NCI-H146 (cell line): ENCODE data around the gene ZNF385D.
A peak's percentile ranks its signal among the peaks of the same experiment; 100 is the strongest.
"Not testable (repeated sequence)": the region's sequence is repeated elsewhere in the genome, so short reads cannot be mapped to it uniquely, and the experiment has no call there.

Experiments
- DNase-seq: peaks from one replicate; lab custom pipeline; 2025; lab: John Stamatoyannopoulos, UW

Gene ZNF385D

DNA sequence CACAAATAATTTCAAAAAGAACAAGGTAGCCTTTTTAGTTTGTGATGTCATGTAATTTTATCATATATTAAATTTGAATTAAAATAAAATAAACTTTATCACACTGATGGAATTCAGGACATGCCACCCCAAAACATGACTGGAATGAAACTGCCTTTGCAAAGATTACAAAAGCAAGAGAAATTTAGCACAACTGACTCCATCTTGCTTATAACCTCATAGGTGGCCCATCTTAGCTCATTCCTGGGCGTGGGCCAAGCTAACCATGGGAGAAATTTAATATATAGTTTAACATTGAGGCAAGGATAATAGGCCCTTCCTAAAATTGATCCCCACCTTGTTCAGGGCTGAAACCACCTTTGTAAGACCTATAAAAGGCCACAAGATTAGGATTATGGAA is 235.6 kb downstream of the ZNF385D start:
- no peak for DNase-seq

DNA sequence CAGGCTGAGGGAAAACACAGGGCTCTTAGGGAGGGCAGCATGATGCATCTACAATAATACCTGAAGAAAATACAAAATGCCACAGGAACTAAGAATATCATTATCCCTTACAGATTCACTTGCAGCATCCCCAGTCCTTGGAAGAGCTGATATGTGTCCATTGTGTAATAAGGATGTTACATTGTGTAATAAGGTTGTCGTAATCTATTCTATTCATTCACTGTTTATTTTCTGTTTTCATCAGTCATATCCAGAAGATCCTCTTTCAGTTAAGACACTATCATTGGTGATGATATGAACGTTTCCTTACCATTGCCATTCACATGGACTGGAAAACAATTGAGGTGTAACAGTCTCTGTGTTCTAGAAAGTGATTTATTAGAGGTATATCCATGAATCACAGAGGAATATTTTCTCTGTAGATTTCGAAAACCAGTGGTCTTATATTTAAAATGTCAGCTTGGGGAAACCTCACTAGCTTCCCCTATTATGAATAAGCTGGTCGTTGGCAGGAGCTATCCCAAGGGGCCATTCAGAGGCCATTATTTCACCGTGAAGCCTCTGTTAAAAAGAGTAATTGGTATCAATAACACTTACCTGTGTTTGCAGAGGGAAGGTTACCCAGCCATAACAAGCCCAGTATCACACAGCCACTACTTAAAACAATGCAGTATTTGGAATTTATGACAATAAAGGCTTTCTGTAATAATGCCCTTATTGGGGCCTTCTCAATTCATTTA is 241.1 kb downstream of the ZNF385D start:
- no peak for DNase-seq

DNA sequence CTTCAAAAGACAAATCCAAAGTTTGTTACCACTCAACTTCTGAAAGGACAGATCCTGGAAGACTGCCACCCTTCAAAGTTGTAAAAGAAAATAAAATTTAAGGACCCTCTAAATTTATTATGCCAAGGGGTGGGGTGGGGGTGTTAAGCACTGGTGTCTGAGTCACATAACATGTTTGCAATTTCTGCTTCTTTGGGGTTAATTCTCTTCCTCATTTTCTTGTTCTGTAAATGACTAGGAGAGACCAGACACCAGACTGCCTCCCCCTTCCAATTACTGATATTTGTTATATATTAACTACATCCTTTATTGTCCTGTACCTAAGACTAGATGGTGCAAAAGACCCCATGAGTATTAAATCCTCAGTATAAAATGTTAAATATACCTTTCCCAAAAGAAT is 242.8 kb downstream of the ZNF385D start:
- DNase-seq = no peak

DNA sequence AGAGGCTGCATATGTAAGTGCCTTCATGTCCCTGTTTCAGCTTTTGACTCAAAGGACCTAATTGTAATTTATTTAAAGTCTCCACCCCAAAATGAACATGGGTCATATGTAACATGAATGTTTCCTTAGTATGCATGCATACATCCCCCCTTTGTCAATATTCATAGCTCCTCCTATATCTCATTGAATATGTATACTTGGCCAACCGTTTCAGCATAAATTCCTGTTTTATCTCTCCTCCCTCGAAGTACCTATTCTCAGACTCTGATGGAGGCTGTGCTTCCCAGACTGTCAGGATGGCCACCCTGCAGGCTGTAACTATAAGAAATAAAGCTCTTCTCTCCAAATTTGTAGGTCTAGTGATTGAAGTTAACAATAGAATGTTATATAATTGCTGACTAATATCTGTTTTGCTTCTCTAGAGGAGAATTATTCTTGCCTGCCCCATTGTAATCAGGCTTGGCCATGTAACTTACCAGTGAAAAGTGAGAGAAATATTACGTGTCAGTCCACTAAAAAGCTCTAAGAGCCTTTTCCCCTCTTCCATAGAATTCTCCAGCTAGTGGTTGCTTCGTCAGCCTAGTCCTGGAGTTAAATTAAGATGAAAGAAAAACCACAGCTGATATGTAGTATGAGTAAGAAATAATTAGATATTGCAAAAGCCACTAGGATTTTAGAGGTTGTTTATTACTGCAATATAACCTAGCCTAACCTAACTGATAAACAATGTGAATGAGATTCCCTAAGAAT is 245.1 kb downstream of the ZNF385D start:
- no peak for DNase-seq

DNA sequence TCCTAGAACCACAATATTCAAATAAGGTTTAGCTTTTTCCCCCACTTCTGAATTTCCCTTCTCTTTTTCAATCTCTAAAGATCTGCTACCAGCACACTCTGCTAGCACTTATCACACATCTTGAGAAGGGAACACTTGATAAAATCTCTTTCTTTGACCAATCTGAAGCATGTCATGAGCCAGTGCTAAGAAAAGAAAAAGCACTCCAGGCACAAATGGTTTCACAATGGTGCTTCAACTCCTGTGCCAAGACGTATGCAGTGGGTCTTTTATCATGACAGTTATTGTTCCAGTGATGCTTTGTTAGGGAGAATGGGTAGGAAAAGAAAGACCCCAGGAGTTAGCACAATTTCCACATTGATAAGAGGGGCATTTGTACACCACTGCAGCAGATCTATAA is 248.4 kb downstream of the ZNF385D start:
- DNase-seq = no peak

DNA sequence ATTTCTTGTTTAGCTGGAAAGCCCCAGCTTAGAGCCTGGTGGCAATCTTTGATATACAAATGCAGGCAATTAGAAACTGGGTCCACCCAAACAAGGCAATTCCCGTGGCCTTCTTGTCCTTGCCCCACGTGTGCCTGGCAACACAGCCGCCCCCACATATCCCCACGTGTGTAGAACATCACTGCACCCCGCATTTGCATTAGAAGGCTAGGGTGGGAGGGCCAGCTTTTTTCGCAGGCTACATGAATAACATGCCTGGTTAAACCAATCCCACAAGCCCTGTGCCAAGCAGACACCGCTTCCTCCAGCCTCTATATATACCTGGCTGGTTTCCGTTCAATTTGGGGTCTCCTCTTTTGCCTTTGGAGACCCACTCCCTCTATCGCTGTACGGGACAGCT is 250.2 kb downstream of the ZNF385D start:
- no peak for DNase-seq

DNA sequence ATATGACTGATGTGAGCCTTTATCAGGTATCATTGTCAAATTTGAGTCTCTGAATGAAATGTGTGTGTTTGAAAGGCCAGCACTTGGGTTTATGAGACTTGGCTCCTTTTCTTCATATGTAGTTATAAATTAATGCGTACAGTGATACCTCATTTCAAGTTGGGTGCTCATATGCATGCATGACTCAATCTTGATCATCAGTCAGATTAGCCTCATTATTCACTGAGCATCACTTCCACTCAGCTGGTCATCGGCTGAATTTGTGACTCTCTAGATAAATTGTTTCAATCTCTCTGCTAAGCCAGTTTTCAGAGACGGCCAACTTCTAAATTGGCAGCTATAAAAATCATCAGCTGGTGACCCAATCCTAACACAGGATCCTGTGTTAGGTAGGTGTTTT is 260.3 kb downstream of the ZNF385D start:
- not testable (repeated sequence) for DNase-seq

DNA sequence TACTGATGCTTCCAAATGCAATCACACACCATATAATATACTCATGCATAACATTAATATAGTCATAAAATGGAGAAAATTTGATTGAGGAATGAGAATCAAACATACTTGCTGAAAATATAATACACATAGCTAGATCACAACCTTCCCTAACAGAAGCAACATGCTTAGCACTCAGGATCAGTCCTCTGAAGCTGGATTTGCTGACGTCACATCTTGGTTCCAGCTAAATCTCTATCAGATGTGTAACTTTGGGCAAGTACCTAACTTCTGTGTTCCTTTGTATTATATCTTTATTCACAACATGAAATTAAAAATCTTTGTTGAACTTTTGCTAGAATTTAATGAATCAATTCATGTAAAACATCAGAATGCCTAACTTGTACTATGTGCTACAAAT is 263.5 kb downstream of the ZNF385D start:
- DNase-seq = no peak

DNA sequence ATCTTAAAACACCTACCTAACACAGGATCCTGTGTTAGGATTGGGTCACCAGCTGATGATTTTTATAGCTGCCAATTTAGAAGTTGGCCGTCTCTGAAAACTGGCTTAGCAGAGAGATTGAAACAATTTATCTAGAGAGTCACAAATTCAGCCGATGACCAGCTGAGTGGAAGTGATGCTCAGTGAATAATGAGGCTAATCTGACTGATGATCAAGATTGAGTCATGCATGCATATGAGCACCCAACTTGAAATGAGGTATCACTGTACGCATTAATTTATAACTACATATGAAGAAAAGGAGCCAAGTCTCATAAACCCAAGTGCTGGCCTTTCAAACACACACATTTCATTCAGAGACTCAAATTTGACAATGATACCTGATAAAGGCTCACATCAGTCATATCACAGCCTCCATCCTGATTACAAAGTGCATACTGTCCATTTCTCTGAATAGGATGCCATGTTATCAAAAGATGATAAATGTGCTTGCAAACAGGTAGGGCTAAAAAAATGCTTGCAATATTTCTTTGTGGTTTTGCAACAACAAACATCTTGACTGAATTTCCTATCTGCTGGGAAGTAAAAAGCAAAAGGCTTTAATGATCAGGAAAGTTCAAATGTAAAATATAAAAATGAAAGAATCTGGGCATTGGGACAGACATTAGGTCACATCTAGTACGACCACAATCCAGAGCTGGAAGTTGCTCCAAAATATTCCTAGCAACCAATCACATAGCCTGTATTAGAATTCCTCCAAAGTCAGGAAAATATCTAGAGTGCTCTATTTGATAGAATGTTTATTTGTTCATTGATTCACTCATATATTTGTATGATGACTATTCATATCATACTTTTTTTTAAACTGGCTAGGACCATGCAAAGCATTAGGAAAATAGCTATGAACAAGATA is 264.7 kb downstream of the ZNF385D start:
- not testable (repeated sequence) for DNase-seq

DNA sequence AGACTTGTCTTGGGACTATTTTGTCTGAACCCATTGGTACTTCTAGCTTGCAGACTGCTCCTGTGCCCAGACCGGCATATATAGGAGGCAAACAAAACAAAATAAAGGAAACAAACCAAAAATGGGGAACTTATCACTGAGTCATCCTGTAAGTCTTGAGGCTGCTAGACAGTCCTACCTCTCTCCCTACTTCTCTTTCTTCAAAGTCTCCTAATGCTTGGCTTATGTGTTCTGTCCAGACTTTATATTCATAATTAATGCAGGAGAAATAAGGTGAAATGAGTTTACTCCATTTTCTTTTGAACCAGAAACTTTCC is 266.2 kb downstream of the ZNF385D start:
- no peak for DNase-seq

DNA sequence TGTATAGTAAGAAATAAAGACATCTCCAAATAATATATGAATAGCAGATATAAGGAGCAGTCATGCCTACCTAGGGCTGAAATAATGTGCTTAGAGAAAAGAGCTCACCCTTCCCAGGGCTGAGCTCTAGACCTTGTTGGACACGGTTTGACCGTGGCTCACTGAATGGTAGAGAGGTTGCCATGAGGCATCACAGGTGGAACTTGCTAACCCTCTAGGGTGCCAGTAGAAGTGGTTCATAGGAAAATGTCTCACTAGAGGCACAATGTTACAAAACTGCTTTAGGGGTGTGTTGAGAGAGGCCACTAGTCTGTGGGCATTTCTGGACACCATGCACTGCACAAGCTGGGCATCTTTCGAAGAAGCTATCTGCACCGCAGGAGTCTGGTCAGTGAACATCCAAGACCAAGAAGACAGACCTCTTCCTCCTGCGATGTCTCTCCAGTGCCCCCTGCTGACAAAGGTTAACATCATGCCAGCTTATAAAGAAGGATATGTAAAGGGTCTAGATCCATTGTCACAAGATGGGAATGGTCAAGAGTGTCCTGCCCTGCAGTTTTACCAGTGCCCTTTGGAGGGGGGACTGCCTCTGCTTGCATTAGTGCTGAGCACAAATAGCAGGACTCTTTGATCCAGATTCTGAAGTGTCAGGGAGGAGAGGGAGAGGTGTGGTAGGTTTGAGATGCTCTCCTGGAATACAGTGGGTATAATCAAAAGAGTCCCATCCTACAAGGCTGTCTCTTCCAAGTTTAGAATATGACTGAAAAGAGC is 266.8 kb downstream of the ZNF385D start:
- peak; percentile 36 for DNase-seq

DNA sequence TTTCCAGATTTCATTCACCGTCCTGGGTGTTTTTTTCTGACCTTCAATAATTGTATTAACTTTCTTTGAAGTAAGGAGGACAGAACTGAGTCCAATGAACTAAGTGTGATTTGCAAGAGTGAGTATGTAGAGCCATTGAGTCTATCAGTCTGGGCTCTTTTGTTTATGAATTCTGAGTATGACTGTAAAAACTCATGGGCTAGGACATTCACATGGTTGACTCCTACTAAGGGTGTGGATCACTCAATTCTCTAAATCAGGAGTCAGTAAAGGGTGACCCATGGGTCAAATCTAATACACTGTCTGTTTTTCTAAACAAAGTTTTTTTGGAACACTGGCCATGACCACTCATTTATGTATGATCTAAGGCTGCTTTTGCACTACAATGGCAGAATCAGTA is 269.0 kb downstream of the ZNF385D start:
- DNase-seq = no peak

DNA sequence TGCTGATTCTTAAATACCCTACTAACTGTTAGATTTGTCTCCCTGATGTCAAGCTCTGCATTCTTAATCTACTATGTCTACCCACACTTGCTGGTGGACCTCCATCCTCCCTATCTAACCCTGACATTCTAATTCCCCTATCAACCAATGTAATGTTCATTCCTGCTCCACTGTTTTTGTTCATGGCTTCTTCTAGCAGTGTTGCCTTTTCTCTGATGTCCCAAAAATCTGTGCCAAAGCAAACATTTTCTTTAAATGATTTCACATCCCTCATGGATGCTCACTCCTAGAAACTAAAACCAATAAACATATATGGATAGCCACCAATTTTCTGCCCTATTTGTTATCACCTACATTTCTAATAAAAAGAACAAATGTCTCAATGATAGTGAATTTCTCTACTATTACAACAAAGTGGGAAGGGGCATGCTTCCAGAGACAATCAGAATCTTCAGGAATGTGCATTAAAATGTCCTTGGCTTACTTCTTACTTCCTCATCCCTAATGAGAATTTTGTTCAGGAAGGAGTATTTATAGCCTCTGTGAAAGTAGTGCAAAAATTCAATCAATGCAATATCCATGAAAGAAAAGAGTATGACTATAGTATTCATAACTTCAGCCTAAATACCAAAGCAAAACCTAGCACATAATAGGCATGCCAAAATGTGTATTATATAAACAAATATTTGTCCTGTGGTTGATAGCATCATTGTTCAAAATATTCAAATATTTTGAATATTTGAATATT is 273.3 kb downstream of the ZNF385D start:
- no peak for DNase-seq

DNA sequence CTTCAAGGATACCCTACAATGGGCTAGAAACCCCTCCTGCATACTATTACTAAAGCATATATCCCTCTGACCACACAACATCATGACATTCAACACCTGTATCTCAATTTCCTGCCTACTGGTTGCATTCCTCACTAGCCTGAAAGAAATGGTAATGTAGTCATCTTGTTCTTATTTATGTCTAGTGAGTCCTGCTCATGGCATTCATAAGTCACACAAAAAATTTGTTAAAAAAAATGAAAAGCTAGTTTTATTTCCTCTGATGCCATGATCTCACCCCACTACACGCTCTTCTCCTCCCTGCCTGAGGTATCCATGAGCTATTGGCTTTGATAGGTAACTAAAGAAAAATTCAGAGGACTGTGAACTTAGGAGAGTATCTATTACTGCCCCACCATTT is 284.5 kb downstream of the ZNF385D start:
- no peak for DNase-seq

DNA sequence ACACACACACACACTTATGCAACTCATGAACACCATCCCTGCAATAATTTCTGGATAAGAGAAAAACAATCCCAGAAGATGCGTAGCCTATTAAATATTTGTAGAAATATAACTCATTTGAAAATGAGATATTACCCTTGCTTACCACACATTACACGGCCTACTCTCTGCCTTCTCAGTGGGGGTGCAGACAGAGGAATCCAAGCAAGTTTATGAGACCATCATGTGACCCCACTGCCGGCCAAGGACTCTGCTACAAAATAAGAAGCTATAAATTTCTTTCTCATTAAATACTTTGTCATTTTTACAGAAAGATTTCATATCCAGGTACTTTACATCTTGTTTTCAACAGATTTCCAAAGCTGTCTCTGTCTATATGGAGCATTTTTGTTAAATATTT is 286.3 kb downstream of the ZNF385D start:
- no peak for DNase-seq

DNA sequence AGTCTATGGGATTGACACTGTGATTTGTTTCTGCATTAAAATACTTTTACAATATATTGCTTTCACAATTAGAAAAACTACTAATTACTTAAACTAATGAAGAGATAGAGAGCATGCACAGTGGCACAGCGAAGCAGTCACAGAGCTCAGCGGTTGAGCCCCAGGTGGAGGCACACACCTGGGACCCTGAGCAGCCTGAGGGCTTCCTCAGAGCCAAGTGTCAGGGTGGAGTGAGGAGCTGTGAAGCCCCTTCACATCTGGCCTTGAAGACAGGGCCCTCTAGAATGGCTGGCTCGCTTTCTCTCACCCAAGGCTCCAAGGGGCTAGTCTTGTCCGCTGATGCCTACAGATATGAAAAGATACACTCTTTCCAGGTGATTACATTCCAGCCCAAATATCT is 287.7 kb downstream of the ZNF385D start:
- no peak for DNase-seq

DNA sequence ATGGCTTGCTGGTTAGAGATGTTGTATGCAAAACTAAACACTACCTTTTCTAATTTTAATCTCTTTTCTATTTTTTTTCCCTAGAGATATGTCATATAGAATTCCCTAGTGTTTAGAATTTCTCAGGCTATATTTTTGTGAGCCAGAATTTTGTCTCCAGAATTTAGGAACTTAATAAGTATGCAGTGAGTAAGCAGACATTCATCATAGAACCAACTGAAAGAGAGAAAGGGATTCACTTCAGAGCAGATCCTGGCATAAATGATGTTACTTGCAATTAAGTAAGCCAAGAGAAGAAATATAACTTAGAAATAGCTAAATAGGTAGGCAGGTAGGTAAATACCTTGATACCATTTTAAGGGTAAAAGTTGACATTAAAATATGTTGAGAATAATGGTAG is 288.9 kb downstream of the ZNF385D start:
- no peak for DNase-seq

DNA sequence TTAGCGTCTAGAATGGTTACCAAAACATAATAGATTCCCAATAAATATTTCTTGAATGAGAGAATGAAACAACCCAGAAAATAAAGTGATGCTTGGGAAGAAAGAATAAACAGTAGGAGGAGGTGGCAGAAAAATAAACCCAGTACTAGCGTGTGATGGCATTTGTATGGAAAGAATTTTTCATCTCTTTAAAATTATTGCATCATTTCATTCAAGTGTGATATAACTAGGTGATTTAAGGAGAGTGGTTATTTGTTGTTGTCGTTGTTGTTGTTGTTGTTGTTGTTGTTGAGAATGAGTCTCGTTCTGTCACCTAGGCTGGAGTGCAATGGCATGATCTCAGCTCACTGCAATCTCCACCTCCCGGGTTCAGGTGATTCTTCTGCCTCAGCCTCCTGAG is 293.9 kb downstream of the ZNF385D start:
- no peak for DNase-seq

DNA sequence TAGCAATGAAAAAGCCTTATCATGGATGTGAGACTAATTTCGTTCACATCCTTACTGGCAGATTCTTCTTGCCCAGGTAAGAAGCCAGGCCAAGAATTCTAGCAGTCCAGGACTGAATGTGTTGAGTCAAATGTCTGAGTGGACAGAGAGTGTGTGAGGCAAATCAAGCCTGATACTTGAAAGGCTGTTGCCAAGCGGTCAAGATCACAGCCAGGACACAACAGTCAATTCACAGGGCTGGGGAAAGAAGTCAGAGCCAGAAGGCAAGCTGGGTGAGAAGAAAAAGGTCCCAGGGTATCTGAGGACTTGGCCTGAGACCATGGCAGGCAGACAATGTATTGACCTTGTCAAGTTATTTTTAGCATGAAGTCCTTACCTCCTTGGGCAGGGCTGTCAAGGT is 301.3 kb downstream of the ZNF385D start:
- no peak for DNase-seq

DNA sequence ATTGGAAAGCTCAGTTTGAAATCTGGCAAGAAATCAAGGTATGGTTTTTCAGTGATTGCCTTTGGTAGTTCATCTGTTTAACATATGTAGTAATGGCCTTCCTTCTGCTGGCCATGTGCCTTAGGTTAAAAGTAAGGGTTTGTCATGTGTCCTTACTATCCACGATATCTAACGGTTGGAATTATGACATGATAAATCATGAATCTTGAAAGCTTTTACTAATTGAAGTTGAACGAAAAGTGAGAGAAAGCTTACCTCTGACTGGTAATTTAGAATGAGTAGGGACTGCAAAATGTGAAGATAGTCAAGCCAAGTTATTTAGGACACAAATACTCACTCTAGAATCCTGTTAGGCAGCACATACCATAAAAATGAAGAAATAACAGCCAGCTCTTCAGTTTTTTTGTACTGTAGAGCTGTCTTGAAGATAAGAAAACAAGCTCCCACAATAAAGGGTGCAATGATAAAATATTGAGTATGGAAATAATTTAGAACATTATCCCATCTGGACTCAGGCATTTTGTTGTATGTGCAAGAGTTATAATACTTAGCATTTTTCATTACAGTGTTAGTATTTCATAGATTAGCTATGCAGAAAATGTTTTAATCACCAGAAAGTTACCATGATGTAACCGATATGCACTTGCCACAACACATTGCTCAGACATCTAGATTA is 303.4 kb downstream of the ZNF385D start:
- DNase-seq = no peak
